Measurements from ENCODE around the gene ADM5. TPM values are rescaled to one million over a fixed set of nuclear protein-coding genes. Genes with fewer than 3 reads are reported as not detected.

ADM5 gene
- total and polyA plus RNA-seq, 10 of the 15 experiments (the other 5 are each of a cell fraction or from before 2014, with no cell fraction given), result 0.05 to 6.0 (median 1.2) TPM; not detected in 1

DNA sequence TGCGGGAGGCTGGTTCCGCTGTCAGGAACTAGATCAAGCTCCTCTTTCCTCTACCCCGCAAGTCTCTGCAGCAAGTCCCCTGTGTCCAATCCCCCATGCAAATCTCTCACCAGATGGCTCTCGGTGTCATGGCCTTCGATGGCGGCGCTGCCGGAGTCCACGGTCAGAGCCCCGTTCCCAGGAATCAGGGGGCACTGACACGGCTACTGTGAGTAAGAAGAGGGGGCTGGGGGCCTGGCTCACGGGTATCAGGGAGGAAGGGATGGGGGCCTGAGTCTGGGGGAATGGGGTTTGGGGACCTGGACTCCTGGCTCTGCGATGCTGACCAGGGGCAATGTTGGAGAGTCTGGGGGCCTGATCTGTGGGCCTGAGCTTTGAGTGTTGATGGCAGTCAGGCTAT lies 43.4 kb upstream of the ADM5 start:
- Histone ChIP-seq H2AFZ (ENCODE audit: control insufficient read depth, low read depth, low read length) (no peak overlapping the region), H3K27ac (ENCODE audit: control insufficient read depth, insufficient read depth) (no peak overlapping the region), H3K9me3 (replicated peaks; ENCODE audit: control insufficient read depth, insufficient read depth, low read length) (no peaks in the 10 kb centered on the region), H3K4me1 (ENCODE audit: control insufficient read depth, insufficient read depth, low read length) (peaks cover 12% of the 10 kb centered on the region), H3K4me2 (ENCODE audit: control insufficient read depth, insufficient read depth) (no peak overlapping the region), H3K79me2 (ENCODE audit: control insufficient read depth, insufficient read depth, low read length) (peaks cover 32% of the 10 kb centered on the region), H4K20me1 (ENCODE audit: control insufficient read depth, insufficient read depth) (no peaks in the 10 kb centered on the region), H3K9ac (ENCODE audit: control insufficient read depth, insufficient read depth, low read length) (no peak overlapping the region), H3K27me3 (replicated peaks in 1 of 2; ENCODE audit: control insufficient read depth in 2 of 2, insufficient read depth in 2 of 2, low read length in 1 of 2) (no peaks in the 10 kb centered on the region), H3K36me3 (ENCODE audit: control insufficient read depth in 2 of 2, insufficient read depth in 2 of 2, low read length in 1 of 2) (peaks cover 0 to 5% of the 10 kb centered on the region in 2 experiments; a peak in 3 of 4 replicates), H3K4me3 (no peak overlapping the region)
- intact Hi-C loops (cut with micrococcal nuclease; ENCODE audit: unreplicated experiment), result no loop called here
- in situ Hi-C loops (cut with MboI), result no loop called here
- ChIA-PET RAD21 (ENCODE audit: unreplicated experiment) (no interaction called here), POLR2A (interaction anchor here (6.5 kb wide), 1 partner anchor 30 kb away, joined by 200 read pairs; the partner anchor contains the start of gene PRMT1), SMC1A (ENCODE audit: uncharacterized antibody, unreplicated experiment) (no interaction called here), CTCF (no interaction called here)
- no peak for DNase-seq (ENCODE audit: low read depth, low spot score)
- BruUV-seq (replicated peaks), result no TSS peak
- no peak for ATAC-seq
- TF ChIP-seq, protein P1, sequence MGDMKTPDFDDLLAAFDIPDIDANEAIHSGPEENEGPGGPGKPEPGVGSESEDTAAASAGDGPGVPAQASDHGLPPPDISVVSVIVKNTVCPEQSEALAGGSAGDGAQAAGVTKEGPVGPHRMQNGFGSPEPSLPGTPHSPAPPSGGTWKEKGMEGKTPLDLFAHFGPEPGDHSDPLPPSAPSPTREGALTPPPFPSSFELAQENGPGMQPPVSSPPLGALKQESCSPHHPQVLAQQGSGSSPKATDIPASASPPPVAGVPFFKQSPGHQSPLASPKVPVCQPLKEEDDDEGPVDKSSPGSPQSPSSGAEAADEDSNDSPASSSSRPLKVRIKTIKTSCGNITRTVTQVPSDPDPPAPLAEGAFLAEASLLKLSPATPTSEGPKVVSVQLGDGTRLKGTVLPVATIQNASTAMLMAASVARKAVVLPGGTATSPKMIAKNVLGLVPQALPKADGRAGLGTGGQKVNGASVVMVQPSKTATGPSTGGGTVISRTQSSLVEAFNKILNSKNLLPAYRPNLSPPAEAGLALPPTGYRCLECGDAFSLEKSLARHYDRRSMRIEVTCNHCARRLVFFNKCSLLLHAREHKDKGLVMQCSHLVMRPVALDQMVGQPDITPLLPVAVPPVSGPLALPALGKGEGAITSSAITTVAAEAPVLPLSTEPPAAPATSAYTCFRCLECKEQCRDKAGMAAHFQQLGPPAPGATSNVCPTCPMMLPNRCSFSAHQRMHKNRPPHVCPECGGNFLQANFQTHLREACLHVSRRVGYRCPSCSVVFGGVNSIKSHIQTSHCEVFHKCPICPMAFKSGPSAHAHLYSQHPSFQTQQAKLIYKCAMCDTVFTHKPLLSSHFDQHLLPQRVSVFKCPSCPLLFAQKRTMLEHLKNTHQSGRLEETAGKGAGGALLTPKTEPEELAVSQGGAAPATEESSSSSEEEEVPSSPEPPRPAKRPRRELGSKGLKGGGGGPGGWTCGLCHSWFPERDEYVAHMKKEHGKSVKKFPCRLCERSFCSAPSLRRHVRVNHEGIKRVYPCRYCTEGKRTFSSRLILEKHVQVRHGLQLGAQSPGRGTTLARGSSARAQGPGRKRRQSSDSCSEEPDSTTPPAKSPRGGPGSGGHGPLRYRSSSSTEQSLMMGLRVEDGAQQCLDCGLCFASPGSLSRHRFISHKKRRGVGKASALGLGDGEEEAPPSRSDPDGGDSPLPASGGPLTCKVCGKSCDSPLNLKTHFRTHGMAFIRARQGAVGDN (IDR thresholded peaks at IDR 0.05), result no peak
- TF ChIP-seq EGR1 (IDR thresholded peaks at IDR 0.05; ENCODE audit: borderline replicate concordance in 1 of 2, low read depth in 2 of 2, low read length in 2 of 2), result no peak
- no peak for TF ChIP-seq ZNF274 (IDR thresholded peaks at IDR 0.05; ENCODE audit: insufficient read depth, insufficient read length)
- TF ChIP-seq ZNF384 (IDR thresholded peaks at IDR 0.05; ENCODE audit: borderline replicate concordance, low read depth, low read length), result no peak
- TF ChIP-seq RFX5 (IDR thresholded peaks at IDR 0.05; ENCODE audit: low read depth, low read length), result no peak
- no peak for TF ChIP-seq ZNF24 (IDR thresholded peaks at IDR 0.05)
- no peak for TF ChIP-seq TCF3 (IDR thresholded peaks at IDR 0.05; ENCODE audit: borderline replicate concordance, insufficient read depth, low read depth, low read length)
- TF ChIP-seq GATAD2B (conservative IDR thresholded peaks at IDR 0.05; ENCODE audit: low read depth), result no peak
- TF ChIP-seq MXI1 (IDR thresholded peaks at IDR 0.05; ENCODE audit: low read depth, low read length), result no peak
- 93% methylated on average over 12 of the region's 13 CpGs for WGBS (ENCODE audit: insufficient coverage, insufficient replicate concordance, low lambda C conversion rate, missing lambda C conversion rate)
- no peak for FAIRE-seq
